Measurements from ENCODE around the gene BABAM1. TPM values are rescaled to one million over a fixed set of nuclear protein-coding genes. Genes with fewer than 3 reads are reported as not detected.

BABAM1 gene
- total RNA-seq, 4 donors from 2014 or later = 86.3 to 120 (median 99.4) TPM

DNA sequence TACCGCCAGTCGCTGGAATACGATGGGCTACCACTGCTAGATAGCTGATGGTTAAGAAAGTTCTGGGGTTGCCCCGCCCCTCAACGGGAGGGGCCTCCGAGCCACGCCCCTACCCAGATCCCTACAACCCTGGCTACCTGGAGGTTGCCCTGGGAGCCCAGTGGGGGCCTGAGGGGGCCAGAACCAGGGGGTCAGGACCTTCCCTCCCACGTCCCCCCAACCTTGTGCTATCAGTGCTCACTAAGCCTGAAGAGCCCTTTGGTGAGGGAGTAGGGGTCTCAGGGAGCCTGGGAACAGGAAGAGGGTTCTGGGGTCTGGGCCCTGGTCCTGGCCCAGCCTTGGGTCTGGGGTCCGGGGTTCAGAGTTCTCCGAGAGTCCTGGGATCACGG lies 32.3 kb upstream of the BABAM1 start:
- H3K36me3 ChIP-seq = peaks cover 0 to 26% of the 10 kb centered on the region in 2 donors
- no peaks in the 10 kb centered on the region for H3K27me3 ChIP-seq
- in situ Hi-C loops (cut with MboI; ENCODE audit: low sequenced_read_pairs in 4 of 4) (no loop called here), intact Hi-C loops (cut with DNase I; ENCODE audit: low total_unique reads) (loop anchor here (5.0 kb wide), 1 partner anchor 168 kb away; no protein-coding TSS in a partner anchor)
- peak overlapping the region; percentile 45 to 65 (median 50) for H3K4me3 ChIP-seq
- TF ChIP-seq, protein P1, sequence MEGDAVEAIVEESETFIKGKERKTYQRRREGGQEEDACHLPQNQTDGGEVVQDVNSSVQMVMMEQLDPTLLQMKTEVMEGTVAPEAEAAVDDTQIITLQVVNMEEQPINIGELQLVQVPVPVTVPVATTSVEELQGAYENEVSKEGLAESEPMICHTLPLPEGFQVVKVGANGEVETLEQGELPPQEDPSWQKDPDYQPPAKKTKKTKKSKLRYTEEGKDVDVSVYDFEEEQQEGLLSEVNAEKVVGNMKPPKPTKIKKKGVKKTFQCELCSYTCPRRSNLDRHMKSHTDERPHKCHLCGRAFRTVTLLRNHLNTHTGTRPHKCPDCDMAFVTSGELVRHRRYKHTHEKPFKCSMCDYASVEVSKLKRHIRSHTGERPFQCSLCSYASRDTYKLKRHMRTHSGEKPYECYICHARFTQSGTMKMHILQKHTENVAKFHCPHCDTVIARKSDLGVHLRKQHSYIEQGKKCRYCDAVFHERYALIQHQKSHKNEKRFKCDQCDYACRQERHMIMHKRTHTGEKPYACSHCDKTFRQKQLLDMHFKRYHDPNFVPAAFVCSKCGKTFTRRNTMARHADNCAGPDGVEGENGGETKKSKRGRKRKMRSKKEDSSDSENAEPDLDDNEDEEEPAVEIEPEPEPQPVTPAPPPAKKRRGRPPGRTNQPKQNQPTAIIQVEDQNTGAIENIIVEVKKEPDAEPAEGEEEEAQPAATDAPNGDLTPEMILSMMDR (IDR thresholded peaks at IDR 0.05 in 4 of 5, conservative IDR thresholded peaks at IDR 0.05 in 1 of 5) = no peak
- no peak for TF ChIP-seq POLR2A (IDR thresholded peaks at IDR 0.05)
- H3K4me1 ChIP-seq = peaks cover 9 to 16% of the 10 kb centered on the region in 2 donors
- ATAC-seq (peak; percentile 66), DNase-seq (peak in 1 of 2 donors; percentile 45)
- no peaks in the 10 kb centered on the region for H3K9me3 ChIP-seq
- H3K27ac ChIP-seq = peak overlapping the region; percentile 50 to 78 (median 70)

GRCh38 chr19:17235300-17235970 lies 31.8 kb upstream of the BABAM1 start:
- H3K27me3 ChIP-seq = no peaks in the 10 kb centered on the region
- intact Hi-C loops (cut with DNase I; ENCODE audit: low total_unique reads) = loop anchor here (5.0 kb wide), 1 partner anchor 168 kb away; no protein-coding TSS in a partner anchor
- H3K4me1 ChIP-seq = peaks cover 9 to 16% of the 10 kb centered on the region in 2 donors
- DNase-seq (peak in 1 of 2 donors; percentile 62), ATAC-seq (peak; percentile 84 to 86)
- peaks cover 0 to 26% of the 10 kb centered on the region in 2 donors for H3K36me3 ChIP-seq
- H3K9me3 ChIP-seq = no peaks in the 10 kb centered on the region
- peak overlapping the region; percentile 50 to 78 (median 70) for H3K27ac ChIP-seq
- no peak for TF ChIP-seq POLR2A (IDR thresholded peaks at IDR 0.05)
- TF ChIP-seq, protein P1 (IDR thresholded peaks at IDR 0.05 in 4 of 5, conservative IDR thresholded peaks at IDR 0.05 in 1 of 5) = peak in 4 of 5 experiments; percentile 27 to 67 (median 52)
- H3K4me3 ChIP-seq = peak overlapping the region; percentile 45 to 65 (median 50)
- in situ Hi-C loops (cut with MboI; ENCODE audit: low sequenced_read_pairs in 4 of 4) = no loop called here

DNA sequence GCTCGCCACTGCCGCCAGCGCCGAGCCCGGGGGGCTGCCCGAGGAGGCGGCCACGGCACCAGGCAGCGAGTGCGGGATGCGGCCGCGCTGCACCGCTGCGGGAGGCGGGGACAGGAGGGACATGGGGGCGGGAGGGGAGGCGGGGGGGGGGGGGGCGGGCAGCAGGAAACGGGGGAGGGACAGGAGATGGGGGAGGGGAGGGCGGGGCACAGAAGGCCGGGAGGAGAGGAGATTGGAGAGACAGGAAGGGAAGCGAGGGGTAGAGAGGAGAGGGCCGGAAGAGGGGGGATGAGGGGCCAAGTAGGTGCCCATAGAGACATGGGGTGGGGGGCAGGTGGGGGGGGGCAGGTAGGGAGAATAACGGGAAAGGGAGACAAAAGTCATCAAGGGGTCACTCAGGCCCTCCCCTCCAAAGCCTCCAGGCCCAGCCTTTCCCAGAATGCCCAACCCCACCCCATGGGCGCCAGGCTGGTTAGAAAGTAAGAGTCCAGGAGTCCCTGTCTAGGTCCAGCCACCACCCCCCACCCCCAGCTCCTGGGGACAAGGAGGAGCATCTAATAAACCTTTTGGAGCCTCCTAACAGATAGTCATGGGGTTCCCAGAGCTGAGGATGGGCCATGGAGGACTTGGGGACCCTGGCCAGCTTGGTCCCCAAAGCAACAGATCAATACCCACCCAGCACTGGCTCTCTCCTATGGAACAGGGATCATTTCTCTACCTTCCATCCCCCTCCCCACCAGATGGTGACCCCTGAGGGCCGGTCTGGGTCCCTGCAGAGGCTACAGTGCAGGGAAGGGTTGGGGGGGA lies 31.1 kb upstream of the BABAM1 start:
- H3K4me1 ChIP-seq = peaks cover 10 to 22% of the 10 kb centered on the region in 2 donors
- intact Hi-C loops (cut with DNase I; ENCODE audit: low total_unique reads) (loop anchor here (5.0 kb wide), 1 partner anchor 169 kb away; no protein-coding TSS in a partner anchor), in situ Hi-C loops (cut with MboI; ENCODE audit: low sequenced_read_pairs in 4 of 4) (no loop called here)
- DNase-seq (no peak), ATAC-seq (peak in 1 of 2 donors; percentile 8)
- peak overlapping the region; percentile 45 to 65 (median 50) for H3K4me3 ChIP-seq
- peaks cover 0 to 26% of the 10 kb centered on the region in 2 donors for H3K36me3 ChIP-seq
- no peaks in the 10 kb centered on the region for H3K27me3 ChIP-seq
- H3K9me3 ChIP-seq = no peaks in the 10 kb centered on the region
- no peak for TF ChIP-seq POLR2A (IDR thresholded peaks at IDR 0.05)
- TF ChIP-seq, protein P1 (IDR thresholded peaks at IDR 0.05 in 4 of 5, conservative IDR thresholded peaks at IDR 0.05 in 1 of 5) = no peak
- H3K27ac ChIP-seq = peak overlapping the region; percentile 49 to 78 (median 70)

DNA sequence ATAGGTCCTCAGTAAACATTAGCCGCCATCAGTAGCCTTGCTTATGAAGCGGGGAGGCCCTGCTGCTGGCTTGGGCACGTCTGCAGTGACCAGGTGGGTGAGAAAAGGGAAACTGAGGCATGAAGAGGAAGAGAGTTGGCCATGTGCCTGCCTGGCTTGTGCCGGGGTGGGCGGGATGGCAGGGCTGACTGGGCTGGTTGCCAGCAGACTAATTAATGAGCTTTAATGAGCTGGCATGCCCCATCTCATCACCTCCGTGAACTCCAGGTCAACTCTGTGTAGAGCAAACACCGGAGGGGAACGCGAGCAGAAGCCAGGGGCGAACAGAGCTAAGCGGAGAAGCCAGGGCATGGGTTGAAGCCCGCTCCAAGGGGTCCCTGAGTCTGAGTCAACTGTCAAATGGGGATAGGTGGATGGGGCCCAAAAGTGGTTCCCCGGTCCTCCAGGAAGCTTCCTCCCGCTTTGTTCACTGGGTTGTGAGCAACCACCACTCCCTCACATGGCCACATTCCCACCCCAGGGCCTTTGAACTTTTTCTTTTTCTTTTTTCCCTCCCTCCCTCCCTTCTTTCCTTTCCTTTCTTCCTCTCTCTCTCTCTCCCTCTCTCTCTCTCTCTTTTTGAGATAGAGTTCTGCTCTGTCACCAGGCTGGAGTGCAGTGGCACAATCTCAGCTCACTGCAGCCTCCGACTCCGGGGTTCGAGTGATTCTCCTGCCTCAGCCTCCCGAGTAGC lies 30.3 kb upstream of the BABAM1 start:
- Histone ChIP-seq H3K9me3 (no peaks in the 10 kb centered on the region), H3K36me3 (peaks cover 0 to 21% of the 10 kb centered on the region in 2 donors), H3K4me1 (peaks cover 18 to 30% of the 10 kb centered on the region in 2 donors), H3K27ac (peak overlapping the region in 3 of 4 donors; percentile 49 to 51 (median 51)), H3K27me3 (no peaks in the 10 kb centered on the region), H3K4me3 (no peak overlapping the region)
- in situ Hi-C loops (cut with MboI; ENCODE audit: low sequenced_read_pairs in 4 of 4) = no loop called here
- intact Hi-C loops (cut with DNase I; ENCODE audit: low total_unique reads) = loop anchor here (5.0 kb wide), 1 partner anchor 170 kb away; no protein-coding TSS in a partner anchor
- no peak for DNase-seq
- TF ChIP-seq POLR2A (IDR thresholded peaks at IDR 0.05) = no peak
- TF ChIP-seq, protein P1 (IDR thresholded peaks at IDR 0.05 in 4 of 5, conservative IDR thresholded peaks at IDR 0.05 in 1 of 5) = no peak
- no peak for ATAC-seq

All from gastrocnemius medialis (tissue), 4 donors.